AG09319 (cell line): ENCODE measurements around the gene MRPS16.

Experiments used
- DNase-seq: peaks from one replicate; pipeline ENCODE4 v3.0.0-alpha.2; 2010; ENCODE audit warnings: low read depth; ENCODE audit errors: extremely low read depth
- TF ChIP-seq, protein P1 (sequence below): IDR thresholded peaks from 2 replicates; pipeline ENCODE4 v1.5.1; 2011; ENCODE audit warnings: low read depth, mild to moderate bottlenecking, inconsistent platforms, low read length, moderate library complexity

Gene MRPS16

DNA sequence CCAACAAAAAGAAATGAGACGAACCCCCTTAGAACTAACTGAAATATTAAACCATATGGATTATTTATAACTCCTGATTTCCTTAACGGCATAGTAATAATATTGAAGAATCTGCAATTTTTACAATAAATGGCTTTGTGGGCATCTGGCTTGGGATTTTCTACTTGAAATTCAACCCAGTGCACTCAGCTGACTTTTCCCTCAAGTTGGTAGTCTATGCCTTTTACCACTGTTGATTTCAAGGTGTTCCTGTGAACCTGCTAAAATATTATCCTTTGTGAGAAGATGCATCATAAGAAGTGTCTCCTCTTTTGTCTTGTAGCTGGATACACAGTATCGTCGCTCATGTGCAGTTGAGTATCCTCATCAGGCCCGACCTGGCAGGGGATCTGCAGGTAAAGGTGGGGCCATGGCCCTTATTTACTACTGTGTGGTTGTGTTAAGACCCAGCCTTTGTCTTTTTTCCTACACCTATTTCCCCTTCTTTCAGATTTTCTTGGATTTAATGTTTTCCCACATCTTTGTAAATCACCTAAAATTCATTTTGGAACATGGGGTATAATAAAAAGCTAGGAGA is 13.4 kb downstream of the MRPS16 start:
- TF ChIP-seq, protein P1, sequence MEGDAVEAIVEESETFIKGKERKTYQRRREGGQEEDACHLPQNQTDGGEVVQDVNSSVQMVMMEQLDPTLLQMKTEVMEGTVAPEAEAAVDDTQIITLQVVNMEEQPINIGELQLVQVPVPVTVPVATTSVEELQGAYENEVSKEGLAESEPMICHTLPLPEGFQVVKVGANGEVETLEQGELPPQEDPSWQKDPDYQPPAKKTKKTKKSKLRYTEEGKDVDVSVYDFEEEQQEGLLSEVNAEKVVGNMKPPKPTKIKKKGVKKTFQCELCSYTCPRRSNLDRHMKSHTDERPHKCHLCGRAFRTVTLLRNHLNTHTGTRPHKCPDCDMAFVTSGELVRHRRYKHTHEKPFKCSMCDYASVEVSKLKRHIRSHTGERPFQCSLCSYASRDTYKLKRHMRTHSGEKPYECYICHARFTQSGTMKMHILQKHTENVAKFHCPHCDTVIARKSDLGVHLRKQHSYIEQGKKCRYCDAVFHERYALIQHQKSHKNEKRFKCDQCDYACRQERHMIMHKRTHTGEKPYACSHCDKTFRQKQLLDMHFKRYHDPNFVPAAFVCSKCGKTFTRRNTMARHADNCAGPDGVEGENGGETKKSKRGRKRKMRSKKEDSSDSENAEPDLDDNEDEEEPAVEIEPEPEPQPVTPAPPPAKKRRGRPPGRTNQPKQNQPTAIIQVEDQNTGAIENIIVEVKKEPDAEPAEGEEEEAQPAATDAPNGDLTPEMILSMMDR: no peak
- no peak for DNase-seq

GRCh38 chr10:73234695-73235094 is 17.7 kb downstream of the MRPS16 start:
- TF ChIP-seq, protein P1: no peak
- no peak for DNase-seq

GRCh38 chr10:73233883-73234282 is 18.6 kb downstream of the MRPS16 start:
- no peak for DNase-seq
- TF ChIP-seq, protein P1: no peak

DNA sequence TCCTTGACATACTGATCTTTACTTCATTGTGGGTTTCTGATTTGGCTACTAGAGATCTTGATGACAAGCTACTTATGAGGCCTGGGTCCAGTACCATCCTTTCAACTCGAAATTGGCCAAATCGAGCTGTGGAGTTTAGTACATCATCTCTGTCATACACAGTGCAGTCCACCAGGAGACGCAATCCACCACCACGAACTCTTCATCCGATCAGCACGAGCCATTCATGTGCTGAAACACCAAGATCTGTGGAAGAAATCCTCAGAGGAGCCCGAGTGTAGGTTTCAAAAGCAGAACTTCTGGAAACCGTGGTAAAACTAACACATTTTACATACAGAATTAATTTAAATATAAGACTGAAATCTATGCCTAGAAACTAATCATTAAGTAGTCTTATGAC is 19.6 kb downstream of the MRPS16 start:
- TF ChIP-seq, protein P1: no peak
- DNase-seq: no peak

DNA sequence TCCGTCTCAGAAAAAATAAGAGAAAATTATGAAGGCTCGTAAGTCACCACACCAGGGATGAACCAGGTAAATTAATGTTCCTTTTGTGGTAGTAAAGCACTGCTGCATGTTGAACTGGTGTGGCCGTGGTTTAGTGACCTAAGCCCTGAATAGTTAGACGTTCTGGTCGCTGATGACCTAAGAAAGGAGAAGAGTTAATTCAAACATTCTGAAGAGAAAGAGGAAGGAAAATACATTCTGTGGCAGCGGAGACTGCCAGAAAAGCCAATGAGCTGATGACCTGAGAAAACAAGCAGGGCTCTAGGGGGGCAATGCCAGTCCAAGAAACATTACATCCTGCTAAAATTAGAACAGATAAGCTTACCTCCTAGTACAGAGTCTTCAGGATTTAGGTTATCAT is 22.9 kb downstream of the MRPS16 start:
- TF ChIP-seq, protein P1: no peak

GRCh38 chr10:73228247-73228646 is 24.2 kb downstream of the MRPS16 start:
- no peak for DNase-seq
- TF ChIP-seq, protein P1: no peak

More for the DNA sequence above, 22.9 kb downstream of the MRPS16 start:
- DNase-seq: no peak

DNA sequence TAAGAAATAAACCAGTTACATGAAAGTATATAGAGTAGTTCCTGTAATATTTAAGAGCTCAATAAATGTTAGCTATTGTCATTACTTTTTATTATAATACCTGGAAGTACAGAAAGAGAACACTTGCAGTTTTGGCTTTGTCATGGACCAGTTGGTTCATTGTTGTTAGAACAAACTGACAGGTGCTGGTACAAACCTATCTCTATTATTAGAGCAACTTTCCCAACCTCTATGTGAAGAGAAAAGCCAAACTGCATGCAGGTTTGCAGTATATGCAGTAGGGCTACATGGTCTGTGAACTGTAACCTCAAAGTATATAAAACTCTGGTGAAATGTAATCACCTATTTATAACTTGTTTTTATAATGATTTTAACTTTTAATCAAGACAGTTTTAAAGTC is 25.8 kb downstream of the MRPS16 start:
- TF ChIP-seq, protein P1: no peak
- no peak for DNase-seq
